GM19463 (cell line): ENCODE results near the gene FHIT.
A peak's percentile ranks its signal among the peaks of the same experiment; 100 is the strongest.

ENCODE experiments used
- ATAC-seq: cut with Tn5 transposase; IDR thresholded peaks from one replicate; pipeline ENCODE4 v1.9.1; 2021; ENCODE audit warnings: mild to moderate bottlenecking, moderate library complexity; ENCODE audit not compliant: unreplicated experiment

FHIT gene

GRCh38 chr3:61172684-61173083 is 78.6 kb downstream of the FHIT start:
- ATAC-seq = peak; percentile 58

- no peak for ATAC-seq
Measured at GRCh38 chr3:61172203-61172602, 79.0 kb downstream of the FHIT start.

GRCh38 chr3:61169621-61170251 is 81.5 kb downstream of the FHIT start:
- ATAC-seq = no peak

GRCh38 chr3:61168286-61168685 is 83.0 kb downstream of the FHIT start:
- ATAC-seq = no peak

GRCh38 chr3:61162965-61163364 is 88.3 kb downstream of the FHIT start:
- no peak for ATAC-seq

GRCh38 chr3:61158667-61159066 is 92.6 kb downstream of the FHIT start:
- ATAC-seq = no peak

GRCh38 chr3:61158216-61158615 is 93.0 kb downstream of the FHIT start:
- ATAC-seq = no peak

- peak; percentile 78 for ATAC-seq
Measured at GRCh38 chr3:61157414-61157813, 93.8 kb downstream of the FHIT start.

GRCh38 chr3:61155701-61156292 is 95.5 kb downstream of the FHIT start:
- ATAC-seq = no peak

- no peak for ATAC-seq
Measured at GRCh38 chr3:61154457-61155198, 96.6 kb downstream of the FHIT start.

- ATAC-seq = no peak
Measured at GRCh38 chr3:61152071-61152470, 99.2 kb downstream of the FHIT start.

GRCh38 chr3:61149236-61149635 is 102.0 kb downstream of the FHIT start:
- no peak for ATAC-seq

GRCh38 chr3:61146010-61146890 is 105.0 kb downstream of the FHIT start:
- ATAC-seq = no peak

GRCh38 chr3:61141697-61142096 is 109.6 kb downstream of the FHIT start:
- ATAC-seq = no peak

GRCh38 chr3:61141227-61141626 is 110.0 kb downstream of the FHIT start:
- ATAC-seq = no peak

- ATAC-seq = no peak
Measured at GRCh38 chr3:61139686-61140085, 111.6 kb downstream of the FHIT start.

- ATAC-seq = no peak
Measured at GRCh38 chr3:61138401-61138800, 112.9 kb downstream of the FHIT start.

GRCh38 chr3:61136191-61136590 is 115.1 kb downstream of the FHIT start:
- ATAC-seq = no peak

- no peak for ATAC-seq
Measured at GRCh38 chr3:61134532-61134931, 116.7 kb downstream of the FHIT start.

- no peak for ATAC-seq
Measured at GRCh38 chr3:61132062-61132461, 119.2 kb downstream of the FHIT start.

- ATAC-seq = no peak
Measured at GRCh38 chr3:61118830-61119229, 132.4 kb downstream of the FHIT start.
